RPMI8226 (cell line): Measurements from ENCODE around the gene TAGLN.
"Not testable (repeated sequence)": the region's sequence is repeated elsewhere in the genome, so short reads cannot be mapped to it uniquely, and the experiment has no call there.

Experiments
- DNase-seq: peaks from one replicate; pipeline ENCODE4 v3.0.0-alpha.2; 2015

TAGLN gene

GRCh38 chr11:117181586-117182550 lies 17.3 kb upstream of the TAGLN start:
- no peak for DNase-seq

GRCh38 chr11:117182551-117182935 lies 16.6 kb upstream of the TAGLN start:
- DNase-seq, result no peak

- not testable (repeated sequence) for DNase-seq
These were observed 16.0 kb upstream of the TAGLN start for GRCh38 chr11:117183178-117183577.

GRCh38 chr11:117183724-117184349 lies 15.3 kb upstream of the TAGLN start:
- DNase-seq, result no peak

GRCh38 chr11:117185736-117186430 lies 13.3 kb upstream of the TAGLN start:
- DNase-seq, result no peak

GRCh38 chr11:117186431-117186761 lies 12.8 kb upstream of the TAGLN start:
- no peak for DNase-seq

- no peak for DNase-seq
These were observed 12.2 kb upstream of the TAGLN start for GRCh38 chr11:117187007-117187406.

GRCh38 chr11:117187428-117187798 lies 11.8 kb upstream of the TAGLN start:
- DNase-seq, result no peak

- no peak for DNase-seq
These were observed 11.2 kb upstream of the TAGLN start for GRCh38 chr11:117187799-117188481.

GRCh38 chr11:117188620-117189081 lies 10.5 kb upstream of the TAGLN start:
- DNase-seq, result no peak

- no peak for DNase-seq
These were observed 9.8 kb upstream of the TAGLN start for GRCh38 chr11:117189191-117189940.

- DNase-seq, result no peak
These were observed 9.1 kb upstream of the TAGLN start for GRCh38 chr11:117189941-117190544.

- DNase-seq, result no peak
These were observed 7.3 kb upstream of the TAGLN start for GRCh38 chr11:117191680-117192400.

- DNase-seq, result no peak
These were observed 6.7 kb upstream of the TAGLN start for GRCh38 chr11:117192401-117192875.

- no peak for DNase-seq
These were observed 5.8 kb upstream of the TAGLN start for GRCh38 chr11:117193130-117194020.

GRCh38 chr11:117194267-117194666 lies 4.9 kb upstream of the TAGLN start:
- no peak for DNase-seq

- DNase-seq, result no peak
These were observed 3.9 kb upstream of the TAGLN start for GRCh38 chr11:117195258-117195657.

GRCh38 chr11:117195761-117196160 lies 3.4 kb upstream of the TAGLN start:
- no peak for DNase-seq

GRCh38 chr11:117197006-117197405 lies 2.2 kb upstream of the TAGLN start:
- DNase-seq, result no peak
